SK-N-SH treated with all-trans-retinoic acid at 6 μM for 48 hours (cell line): ENCODE measurements around the gene CACNB2.

Experiments
- ATAC-seq: fragments of 200-7000 bp; cut with Tn5 transposase; 3 replicates; pipeline ENCODE4 v1.9.1; 2020; ENCODE audit warnings: mild to moderate bottlenecking, moderate library complexity
- ARNTL ChIP-seq: fragments of 450-650 bp; formaldehyde crosslinking; IDR thresholded peaks from 2 replicates; pipeline ENCODE4 v1.5.0; 2020; ENCODE audit warnings: low read depth, mild to moderate bottlenecking, moderate library complexity, borderline replicate concordance
- BACH2 ChIP-seq: fragments of 250-450 bp; sonication (Bioruptor Pico); IDR thresholded peaks from 2 replicates; pipeline ENCODE4 v1.9.0; 2021; ENCODE audit warnings: mild to moderate bottlenecking, borderline replicate concordance
- CSDC2 ChIP-seq: fragments of 250-450 bp; sonication (Bioruptor Pico); IDR thresholded peaks from 2 replicates; pipeline ENCODE4 v1.5.0; 2020; ENCODE audit warnings: mild to moderate bottlenecking, moderate library complexity
- CSRNP3 ChIP-seq: fragments of 250-450 bp; sonication (Bioruptor Pico); IDR thresholded peaks from 2 replicates; pipeline ENCODE4 v1.5.1; 2021; ENCODE audit warnings: mild to moderate bottlenecking, moderate library complexity
- ESRRG ChIP-seq: fragments of 250-450 bp; sonication (Bioruptor Pico); IDR thresholded peaks from 2 replicates; pipeline ENCODE4 v1.6.1; 2021; ENCODE audit warnings: mild to moderate bottlenecking
- GLIS3 ChIP-seq: fragments of 250-450 bp; sonication (Bioruptor Pico); IDR thresholded peaks from 2 replicates; pipeline ENCODE4 v1.5.0; 2020; ENCODE audit warnings: mild to moderate bottlenecking, moderate library complexity
- ISL1 ChIP-seq: fragments of 250-450 bp; sonication (Bioruptor Pico); IDR thresholded peaks from 2 replicates; pipeline ENCODE4 v2.1.2; 2022; ENCODE audit warnings: mild to moderate bottlenecking, moderate library complexity
- OSR1 ChIP-seq: fragments of 250-450 bp; sonication (Bioruptor Pico); IDR thresholded peaks from 2 replicates; pipeline ENCODE4 v1.8.0; 2022; ENCODE audit warnings: moderate library complexity, mild to moderate bottlenecking, inconsistent platforms
- PATZ1 ChIP-seq: fragments of 250-450 bp; sonication (Bioruptor Pico); IDR thresholded peaks from 2 replicates; pipeline ENCODE4 v1.8.0; 2020; ENCODE audit warnings: mild to moderate bottlenecking, moderate library complexity, borderline replicate concordance
- PPARA ChIP-seq: fragments of 250-450 bp; sonication (Bioruptor Pico); IDR thresholded peaks from 2 replicates; pipeline ENCODE4 v1.5.0; 2020; ENCODE audit warnings: mild to moderate bottlenecking, borderline replicate concordance
- RARB ChIP-seq: fragments of 250-450 bp; sonication (Bioruptor Pico); IDR thresholded peaks from 2 replicates; pipeline ENCODE4 v1.8.0; 2021; ENCODE audit warnings: mild to moderate bottlenecking, moderate library complexity
- SNAI2 ChIP-seq: fragments of 250-450 bp; sonication (Bioruptor Pico); IDR thresholded peaks from 2 replicates; pipeline ENCODE4 v1.5.0; 2020; ENCODE audit warnings: mild to moderate bottlenecking, moderate library complexity
- TCF4 ChIP-seq: fragments of 250-450 bp; sonication (Bioruptor Pico); IDR thresholded peaks from 2 replicates; pipeline ENCODE4 v1.8.0; 2021; ENCODE audit warnings: mild to moderate bottlenecking, moderate library complexity, borderline replicate concordance
- TOX ChIP-seq: fragments of 250-450 bp; sonication (Bioruptor Pico); IDR thresholded peaks from 2 replicates; pipeline ENCODE4 v1.8.0; 2021; ENCODE audit warnings: mild to moderate bottlenecking, moderate library complexity, borderline replicate concordance
- TSHZ2 ChIP-seq: fragments of 250-450 bp; sonication (Bioruptor Pico); IDR thresholded peaks from 2 replicates; pipeline ENCODE4 v1.5.0; 2020; ENCODE audit warnings: mild to moderate bottlenecking, moderate library complexity
- ZC3H10 ChIP-seq: fragments of 250-450 bp; sonication (Bioruptor Pico); IDR thresholded peaks from 2 replicates; pipeline ENCODE4 v1.5.1; 2021; ENCODE audit warnings: mild to moderate bottlenecking, moderate library complexity
- ZFP3 ChIP-seq: fragments of 250-450 bp; sonication (Bioruptor Pico); IDR thresholded peaks from 2 replicates; pipeline ENCODE4 v1.5.0; 2020; ENCODE audit warnings: mild to moderate bottlenecking, moderate library complexity
- ZFP30 ChIP-seq: fragments of 450-650 bp; formaldehyde crosslinking; IDR thresholded peaks from 2 replicates; pipeline ENCODE4 v1.5.0; 2022; ENCODE audit warnings: mild to moderate bottlenecking, moderate library complexity
- ZNF565 ChIP-seq: fragments of 450-650 bp; formaldehyde crosslinking; conservative IDR thresholded peaks from 2 replicates; pipeline ENCODE4 v1.5.0; 2020; ENCODE audit warnings: low read depth, mild to moderate bottlenecking, moderate library complexity
- ZNF70 ChIP-seq: fragments of 450-650 bp; formaldehyde crosslinking; IDR thresholded peaks from 2 replicates; pipeline ENCODE4 v1.5.0; 2020; ENCODE audit warnings: mild to moderate bottlenecking, moderate library complexity
- TF ChIP-seq, protein P1 (sequence below): fragments of 250-450 bp; sonication (Bioruptor Pico); IDR thresholded peaks from 2 replicates; pipeline ENCODE4 v1.8.0; 2021; ENCODE audit warnings: low read depth, mild to moderate bottlenecking, moderate library complexity, borderline replicate concordance
- TF ChIP-seq, protein P2 (sequence below): fragments of 250-450 bp; sonication (Bioruptor Pico); IDR thresholded peaks from 2 replicates; pipeline ENCODE4 v1.5.1; 2020; ENCODE audit warnings: low read depth, mild to moderate bottlenecking, moderate library complexity

Gene CACNB2

DNA sequence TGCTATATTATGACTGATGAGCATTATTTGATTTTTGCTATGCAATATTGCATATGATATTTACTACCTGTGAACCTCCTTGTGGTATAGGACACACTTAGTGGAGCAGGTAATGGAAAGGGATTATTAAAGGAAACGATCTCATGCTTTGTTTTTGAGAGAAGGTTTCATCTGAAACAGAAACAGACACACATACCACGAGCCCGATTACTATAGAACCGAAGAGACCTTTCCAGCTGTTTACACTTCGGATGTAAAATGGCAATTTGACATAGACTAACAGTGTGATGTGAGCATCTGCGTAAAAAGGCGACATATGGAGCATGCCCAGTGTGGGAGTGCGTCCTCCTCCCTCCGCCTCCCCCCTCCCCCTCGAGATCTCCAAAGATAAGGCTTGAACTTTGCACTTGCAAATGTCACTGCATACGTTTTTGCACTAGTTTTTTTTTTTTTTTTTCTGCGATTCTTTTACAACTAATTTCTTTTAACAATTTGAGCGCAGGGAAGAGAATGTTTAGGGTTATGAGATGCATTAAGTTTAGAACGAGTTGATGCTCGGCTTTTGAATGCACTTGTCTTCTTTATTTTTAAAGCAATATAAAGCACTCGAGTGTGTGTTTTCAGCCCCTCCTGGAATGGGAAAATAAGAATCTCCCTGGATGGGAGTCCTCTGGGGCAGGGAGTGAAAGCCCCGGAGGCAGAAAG lies 260.1 kb downstream of the CACNB2 start:
- ATAC-seq: peak; percentile 85
- TF ChIP-seq ZFP3 (no peak), PATZ1 (CRISPR knock-in tag) (no peak), ZC3H10 (CRISPR knock-in tag) (no peak), ZNF565 (CRISPR knock-in tag) (no peak), ISL1 (CRISPR knock-in tag) (no peak), ZFP30 (CRISPR knock-in tag) (no peak), BACH2 (CRISPR knock-in tag) (no peak), ZNF70 (CRISPR knock-in tag) (no peak), GLIS3 (no peak), RARB (CRISPR knock-in tag) (no peak), CSDC2 (CRISPR knock-in tag) (no peak), TCF4 (CRISPR knock-in tag) (no peak), SNAI2 (CRISPR knock-in tag) (no peak), TOX (CRISPR knock-in tag) (no peak), OSR1 (no peak), CSRNP3 (no peak), PPARA (no peak), TSHZ2 (CRISPR knock-in tag) (no peak)
- TF ChIP-seq, protein P1, sequence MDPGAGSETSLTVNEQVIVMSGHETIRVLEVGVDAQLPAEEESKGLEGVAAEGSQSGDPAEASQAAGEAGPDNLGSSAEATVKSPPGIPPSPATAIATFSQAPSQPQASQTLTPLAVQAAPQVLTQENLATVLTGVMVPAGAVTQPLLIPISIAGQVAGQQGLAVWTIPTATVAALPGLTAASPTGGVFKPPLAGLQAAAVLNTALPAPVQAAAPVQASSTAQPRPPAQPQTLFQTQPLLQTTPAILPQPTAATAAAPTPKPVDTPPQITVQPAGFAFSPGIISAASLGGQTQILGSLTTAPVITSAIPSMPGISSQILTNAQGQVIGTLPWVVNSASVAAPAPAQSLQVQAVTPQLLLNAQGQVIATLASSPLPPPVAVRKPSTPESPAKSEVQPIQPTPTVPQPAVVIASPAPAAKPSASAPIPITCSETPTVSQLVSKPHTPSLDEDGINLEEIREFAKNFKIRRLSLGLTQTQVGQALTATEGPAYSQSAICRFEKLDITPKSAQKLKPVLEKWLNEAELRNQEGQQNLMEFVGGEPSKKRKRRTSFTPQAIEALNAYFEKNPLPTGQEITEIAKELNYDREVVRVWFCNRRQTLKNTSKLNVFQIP (CRISPR knock-in tag): no peak
- TF ChIP-seq, protein P2, sequence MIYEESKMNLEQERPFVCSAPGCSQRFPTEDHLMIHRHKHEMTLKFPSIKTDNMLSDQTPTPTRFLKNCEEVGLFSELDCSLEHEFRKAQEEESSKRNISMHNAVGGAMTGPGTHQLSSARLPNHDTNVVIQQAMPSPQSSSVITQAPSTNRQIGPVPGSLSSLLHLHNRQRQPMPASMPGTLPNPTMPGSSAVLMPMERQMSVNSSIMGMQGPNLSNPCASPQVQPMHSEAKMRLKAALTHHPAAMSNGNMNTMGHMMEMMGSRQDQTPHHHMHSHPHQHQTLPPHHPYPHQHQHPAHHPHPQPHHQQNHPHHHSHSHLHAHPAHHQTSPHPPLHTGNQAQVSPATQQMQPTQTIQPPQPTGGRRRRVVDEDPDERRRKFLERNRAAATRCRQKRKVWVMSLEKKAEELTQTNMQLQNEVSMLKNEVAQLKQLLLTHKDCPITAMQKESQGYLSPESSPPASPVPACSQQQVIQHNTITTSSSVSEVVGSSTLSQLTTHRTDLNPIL (CRISPR knock-in tag): no peak

DNA sequence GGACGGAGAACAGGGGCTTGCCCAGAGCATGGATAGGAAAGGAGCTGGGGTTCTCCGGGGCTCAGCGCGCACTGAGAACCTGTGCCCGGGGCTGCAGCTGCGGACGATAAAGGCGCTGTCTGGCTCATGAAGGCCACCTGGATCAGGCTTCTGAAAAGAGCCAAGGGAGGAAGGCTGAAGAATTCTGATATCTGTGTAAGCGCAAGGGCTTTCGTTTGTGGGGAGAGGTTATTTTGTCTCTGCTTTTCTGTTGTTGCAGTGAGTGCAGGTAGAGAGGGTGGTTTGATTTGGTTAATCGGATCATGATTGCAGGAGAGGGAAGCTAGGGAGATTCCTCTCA lies 260.7 kb downstream of the CACNB2 start:
- no peak for TF ChIP-seq TSHZ2 (CRISPR knock-in tag)
- no peak for TF ChIP-seq ZFP3
- TF ChIP-seq RARB (CRISPR knock-in tag): no peak
- no peak for TF ChIP-seq ZFP30 (CRISPR knock-in tag)
- no peak for TF ChIP-seq ESRRG (CRISPR knock-in tag)
- no peak for TF ChIP-seq SNAI2 (CRISPR knock-in tag)
- no peak for TF ChIP-seq ZC3H10 (CRISPR knock-in tag)
- TF ChIP-seq ARNTL (CRISPR knock-in tag): no peak
- TF ChIP-seq OSR1: no peak
- TF ChIP-seq, protein P2 (CRISPR knock-in tag): no peak
- TF ChIP-seq TOX (CRISPR knock-in tag): no peak
- peak; percentile 87 for ATAC-seq
